ENCODE measurements around the gene S100PBP. TPM values are rescaled to one million over a fixed set of nuclear protein-coding genes. Genes with fewer than 3 reads are reported as not detected.

The S100PBP gene
- polyA plus RNA-seq (2012; rRNA removed): 13.2 and 19.2 TPM in 2 replicates
- 16.3 and 16.6 TPM in 2 replicates for polyA plus RNA-seq (2012; cell fraction: cytosol; rRNA removed)
- polyA plus RNA-seq (2012; cell fraction: nucleus; rRNA removed): 23.7 and 53.3 TPM in 2 replicates

DNA sequence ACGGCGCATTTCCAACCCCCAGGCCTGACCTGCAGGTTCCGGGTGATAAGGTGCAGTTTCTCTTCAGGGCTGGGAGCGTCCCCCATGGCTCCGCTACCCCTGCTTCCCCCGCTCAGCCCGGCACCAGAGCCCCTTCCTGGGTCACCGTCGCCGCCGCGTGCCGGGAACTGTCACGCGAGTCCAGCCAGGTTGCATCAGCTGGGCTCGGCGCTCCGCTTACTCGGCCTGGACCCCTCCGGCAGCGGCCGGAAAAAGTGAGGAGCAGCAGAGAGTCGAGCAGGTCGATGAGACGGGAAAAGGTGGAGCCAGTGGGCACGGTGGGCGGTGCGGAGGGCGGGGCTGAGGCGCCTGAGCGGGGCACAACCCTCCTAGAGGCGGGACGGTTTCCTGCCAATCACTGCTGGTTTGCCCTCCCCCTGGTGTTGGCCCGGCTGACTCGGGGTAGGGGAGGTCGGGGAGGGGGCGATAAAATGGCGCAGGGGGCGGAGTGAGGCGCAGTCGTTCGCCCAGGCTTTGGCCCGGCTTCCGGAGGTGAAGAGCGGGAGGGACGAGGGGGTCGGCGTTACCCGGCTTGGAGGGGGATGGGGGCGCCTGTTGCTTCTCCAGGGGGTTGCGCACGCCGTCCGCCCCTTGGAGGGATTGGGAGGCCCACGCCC is at the start of gene S100PBP, which contains the start of gene YARS1:
S100PBP (plus strand) TSS at position 495 of the 656 bp plus-strand sequence. CDS start 8,447 bp downstream, outside the sequence.
YARS1 (minus strand) TSS at position 200 of the 656 bp plus-strand sequence; CDS start at position 86, 114 bp downstream.
- peak within 1 kb of the TSS; percentile 91 to 93 for H3K27ac ChIP-seq (ENCODE audit: low read depth in 2 of 2, low read length in 1 of 2)
- H3K4me1 ChIP-seq (ENCODE audit: control insufficient read depth in 1 of 2, insufficient read depth in 2 of 2, low read depth in 1 of 2, low read length in 1 of 2): peaks cover 9 to 10% of the 10 kb centered on the region in 2 experiments; a peak in 2 of 4 replicates
- H3K79me2 ChIP-seq (ENCODE audit: insufficient read depth): peaks cover 91% of the 10 kb centered on the region
- peaks cover 29% of the 10 kb centered on the region for H4K20me1 ChIP-seq (ENCODE audit: insufficient read depth)
- H3K4me2 ChIP-seq: peak within 1 kb of the TSS; percentile 92
- peak within 1 kb of the TSS; percentile 98 for H3K9ac ChIP-seq
- no peaks in the 10 kb centered on the region for H3K9me3 ChIP-seq
- CTCF ChIA-PET: interaction anchor here (1.0 to 2.0 kb wide), 7 partner anchors 12 to 105 kb away, joined by 3 to 9 read pairs (median 4); no protein-coding TSS in a partner anchor
- whole genome bisulfite sequencing (ENCODE audit: low lambda C conversion rate): 0% methylated on average over 4 of the region's 55 CpGs
- H3K27me3 ChIP-seq (ENCODE audit: insufficient read depth): no peaks in the 10 kb centered on the region
- peaks cover 0 to 27% of the 10 kb centered on the region in 2 experiments for H3K36me3 ChIP-seq (replicated peaks in 1 of 2; ENCODE audit: control insufficient read depth in 1 of 2, insufficient read depth in 2 of 2, low read length in 1 of 2)
- peak within 1 kb of the TSS; percentile 73 for H2AFZ ChIP-seq (ENCODE audit: low read depth)
- POLR2A ChIA-PET: interaction anchor here (1.3 kb wide), 1 partner anchor 42 kb away, joined by 3 read pairs; no protein-coding TSS in a partner anchor
- no peaks in the 10 kb centered on the region for H3F3A ChIP-seq (replicated peaks; ENCODE audit: insufficient read depth)
- peak within 1 kb of the TSS; percentile 78 to 98 for H3K4me3 ChIP-seq (ENCODE audit: low read depth in 2 of 2, low read length in 1 of 2)
- H3K9me2 ChIP-seq: no peaks in the 10 kb centered on the region
- peak; percentile 99 for DNase-seq
- TF ChIP-seq EZH2phosphoT487 (IDR thresholded peaks at IDR 0.05; ENCODE audit: borderline replicate concordance, low read depth): no peak
- TF ChIP-seq, protein P1, sequence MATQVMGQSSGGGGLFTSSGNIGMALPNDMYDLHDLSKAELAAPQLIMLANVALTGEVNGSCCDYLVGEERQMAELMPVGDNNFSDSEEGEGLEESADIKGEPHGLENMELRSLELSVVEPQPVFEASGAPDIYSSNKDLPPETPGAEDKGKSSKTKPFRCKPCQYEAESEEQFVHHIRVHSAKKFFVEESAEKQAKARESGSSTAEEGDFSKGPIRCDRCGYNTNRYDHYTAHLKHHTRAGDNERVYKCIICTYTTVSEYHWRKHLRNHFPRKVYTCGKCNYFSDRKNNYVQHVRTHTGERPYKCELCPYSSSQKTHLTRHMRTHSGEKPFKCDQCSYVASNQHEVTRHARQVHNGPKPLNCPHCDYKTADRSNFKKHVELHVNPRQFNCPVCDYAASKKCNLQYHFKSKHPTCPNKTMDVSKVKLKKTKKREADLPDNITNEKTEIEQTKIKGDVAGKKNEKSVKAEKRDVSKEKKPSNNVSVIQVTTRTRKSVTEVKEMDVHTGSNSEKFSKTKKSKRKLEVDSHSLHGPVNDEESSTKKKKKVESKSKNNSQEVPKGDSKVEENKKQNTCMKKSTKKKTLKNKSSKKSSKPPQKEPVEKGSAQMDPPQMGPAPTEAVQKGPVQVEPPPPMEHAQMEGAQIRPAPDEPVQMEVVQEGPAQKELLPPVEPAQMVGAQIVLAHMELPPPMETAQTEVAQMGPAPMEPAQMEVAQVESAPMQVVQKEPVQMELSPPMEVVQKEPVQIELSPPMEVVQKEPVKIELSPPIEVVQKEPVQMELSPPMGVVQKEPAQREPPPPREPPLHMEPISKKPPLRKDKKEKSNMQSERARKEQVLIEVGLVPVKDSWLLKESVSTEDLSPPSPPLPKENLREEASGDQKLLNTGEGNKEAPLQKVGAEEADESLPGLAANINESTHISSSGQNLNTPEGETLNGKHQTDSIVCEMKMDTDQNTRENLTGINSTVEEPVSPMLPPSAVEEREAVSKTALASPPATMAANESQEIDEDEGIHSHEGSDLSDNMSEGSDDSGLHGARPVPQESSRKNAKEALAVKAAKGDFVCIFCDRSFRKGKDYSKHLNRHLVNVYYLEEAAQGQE (IDR thresholded peaks at IDR 0.05; ENCODE audit: low read depth, low read length): peak; percentile 81
- peak; percentile 45; the same call in 1 of the 2 replicates for TF ChIP-seq TCF12 (IDR thresholded peaks at IDR 0.05)
- TF ChIP-seq, protein P2, sequence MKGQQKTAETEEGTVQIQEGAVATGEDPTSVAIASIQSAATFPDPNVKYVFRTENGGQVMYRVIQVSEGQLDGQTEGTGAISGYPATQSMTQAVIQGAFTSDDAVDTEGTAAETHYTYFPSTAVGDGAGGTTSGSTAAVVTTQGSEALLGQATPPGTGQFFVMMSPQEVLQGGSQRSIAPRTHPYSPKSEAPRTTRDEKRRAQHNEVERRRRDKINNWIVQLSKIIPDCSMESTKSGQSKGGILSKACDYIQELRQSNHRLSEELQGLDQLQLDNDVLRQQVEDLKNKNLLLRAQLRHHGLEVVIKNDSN (IDR thresholded peaks at IDR 0.05; ENCODE audit: borderline replicate concordance, low read depth): 0 out of 2 replicates have a peak, but pooled peaks have one; percentile 31
- TF ChIP-seq GABPA (IDR thresholded peaks at IDR 0.05; ENCODE audit: low read depth): peak; percentile 82
- TF ChIP-seq NRF1 (IDR thresholded peaks at IDR 0.05; ENCODE audit: low read depth, low read length): peak; percentile 48; the same call in 1 of the 2 replicates
- TF ChIP-seq YY1 (IDR thresholded peaks at IDR 0.05; ENCODE audit: low read depth): peak; percentile 86
- TF ChIP-seq FOXJ3 (CRISPR knock-in tag; IDR thresholded peaks at IDR 0.05): no peak; the same call in 1 of the 2 replicates
- TF ChIP-seq RCOR1 (IDR thresholded peaks at IDR 0.05; ENCODE audit: low read length): 0 out of 2 replicates have a peak, but pooled peaks have one; percentile 66
- TF ChIP-seq, protein P3, sequence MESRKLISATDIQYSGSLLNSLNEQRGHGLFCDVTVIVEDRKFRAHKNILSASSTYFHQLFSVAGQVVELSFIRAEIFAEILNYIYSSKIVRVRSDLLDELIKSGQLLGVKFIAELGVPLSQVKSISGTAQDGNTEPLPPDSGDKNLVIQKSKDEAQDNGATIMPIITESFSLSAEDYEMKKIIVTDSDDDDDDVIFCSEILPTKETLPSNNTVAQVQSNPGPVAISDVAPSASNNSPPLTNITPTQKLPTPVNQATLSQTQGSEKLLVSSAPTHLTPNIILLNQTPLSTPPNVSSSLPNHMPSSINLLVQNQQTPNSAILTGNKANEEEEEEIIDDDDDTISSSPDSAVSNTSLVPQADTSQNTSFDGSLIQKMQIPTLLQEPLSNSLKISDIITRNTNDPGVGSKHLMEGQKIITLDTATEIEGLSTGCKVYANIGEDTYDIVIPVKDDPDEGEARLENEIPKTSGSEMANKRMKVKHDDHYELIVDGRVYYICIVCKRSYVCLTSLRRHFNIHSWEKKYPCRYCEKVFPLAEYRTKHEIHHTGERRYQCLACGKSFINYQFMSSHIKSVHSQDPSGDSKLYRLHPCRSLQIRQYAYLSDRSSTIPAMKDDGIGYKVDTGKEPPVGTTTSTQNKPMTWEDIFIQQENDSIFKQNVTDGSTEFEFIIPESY (IDR thresholded peaks at IDR 0.05; ENCODE audit: borderline replicate concordance, low read depth): peak; percentile 81
- TF ChIP-seq EP300 (IDR thresholded peaks at IDR 0.05; ENCODE audit: borderline replicate concordance in 1 of 2, low read depth in 1 of 2, low read length in 1 of 2): peak; percentile 53 to 56; a peak in 2 of 4 replicates
- TF ChIP-seq, protein P4, sequence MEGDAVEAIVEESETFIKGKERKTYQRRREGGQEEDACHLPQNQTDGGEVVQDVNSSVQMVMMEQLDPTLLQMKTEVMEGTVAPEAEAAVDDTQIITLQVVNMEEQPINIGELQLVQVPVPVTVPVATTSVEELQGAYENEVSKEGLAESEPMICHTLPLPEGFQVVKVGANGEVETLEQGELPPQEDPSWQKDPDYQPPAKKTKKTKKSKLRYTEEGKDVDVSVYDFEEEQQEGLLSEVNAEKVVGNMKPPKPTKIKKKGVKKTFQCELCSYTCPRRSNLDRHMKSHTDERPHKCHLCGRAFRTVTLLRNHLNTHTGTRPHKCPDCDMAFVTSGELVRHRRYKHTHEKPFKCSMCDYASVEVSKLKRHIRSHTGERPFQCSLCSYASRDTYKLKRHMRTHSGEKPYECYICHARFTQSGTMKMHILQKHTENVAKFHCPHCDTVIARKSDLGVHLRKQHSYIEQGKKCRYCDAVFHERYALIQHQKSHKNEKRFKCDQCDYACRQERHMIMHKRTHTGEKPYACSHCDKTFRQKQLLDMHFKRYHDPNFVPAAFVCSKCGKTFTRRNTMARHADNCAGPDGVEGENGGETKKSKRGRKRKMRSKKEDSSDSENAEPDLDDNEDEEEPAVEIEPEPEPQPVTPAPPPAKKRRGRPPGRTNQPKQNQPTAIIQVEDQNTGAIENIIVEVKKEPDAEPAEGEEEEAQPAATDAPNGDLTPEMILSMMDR (IDR thresholded peaks at IDR 0.05): no peak
- TF ChIP-seq, protein P5, sequence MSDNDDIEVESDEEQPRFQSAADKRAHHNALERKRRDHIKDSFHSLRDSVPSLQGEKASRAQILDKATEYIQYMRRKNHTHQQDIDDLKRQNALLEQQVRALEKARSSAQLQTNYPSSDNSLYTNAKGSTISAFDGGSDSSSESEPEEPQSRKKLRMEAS (IDR thresholded peaks at IDR 0.05; ENCODE audit: low read depth): peak; percentile 100
- no peak for TF ChIP-seq RAD21 (IDR thresholded peaks at IDR 0.05; ENCODE audit: low read length)
- TF ChIP-seq MXI1 (IDR thresholded peaks at IDR 0.05; ENCODE audit: low read depth, low read length): peak; percentile 100
- TF ChIP-seq SIN3A (IDR thresholded peaks at IDR 0.05; ENCODE audit: borderline replicate concordance, low read depth, low read length): peak; percentile 100
- TF ChIP-seq GATA2 (CRISPR knock-in tag; IDR thresholded peaks at IDR 0.05): no peak
- TF ChIP-seq, protein P6, sequence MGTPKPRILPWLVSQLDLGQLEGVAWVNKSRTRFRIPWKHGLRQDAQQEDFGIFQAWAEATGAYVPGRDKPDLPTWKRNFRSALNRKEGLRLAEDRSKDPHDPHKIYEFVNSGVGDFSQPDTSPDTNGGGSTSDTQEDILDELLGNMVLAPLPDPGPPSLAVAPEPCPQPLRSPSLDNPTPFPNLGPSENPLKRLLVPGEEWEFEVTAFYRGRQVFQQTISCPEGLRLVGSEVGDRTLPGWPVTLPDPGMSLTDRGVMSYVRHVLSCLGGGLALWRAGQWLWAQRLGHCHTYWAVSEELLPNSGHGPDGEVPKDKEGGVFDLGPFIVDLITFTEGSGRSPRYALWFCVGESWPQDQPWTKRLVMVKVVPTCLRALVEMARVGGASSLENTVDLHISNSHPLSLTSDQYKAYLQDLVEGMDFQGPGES (IDR thresholded peaks at IDR 0.05; ENCODE audit: low read depth, low read length): no peak
- TF ChIP-seq, protein P7, sequence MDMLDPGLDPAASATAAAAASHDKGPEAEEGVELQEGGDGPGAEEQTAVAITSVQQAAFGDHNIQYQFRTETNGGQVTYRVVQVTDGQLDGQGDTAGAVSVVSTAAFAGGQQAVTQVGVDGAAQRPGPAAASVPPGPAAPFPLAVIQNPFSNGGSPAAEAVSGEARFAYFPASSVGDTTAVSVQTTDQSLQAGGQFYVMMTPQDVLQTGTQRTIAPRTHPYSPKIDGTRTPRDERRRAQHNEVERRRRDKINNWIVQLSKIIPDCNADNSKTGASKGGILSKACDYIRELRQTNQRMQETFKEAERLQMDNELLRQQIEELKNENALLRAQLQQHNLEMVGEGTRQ (IDR thresholded peaks at IDR 0.05; ENCODE audit: borderline replicate concordance, low read depth, low read length): no peak
- TF ChIP-seq ELF1 (IDR thresholded peaks at IDR 0.05): peak; percentile 88

Measured in SK-N-SH (cell line).